Astrocyte (in vitro differentiated cells and primary cell): Measurements from ENCODE around the gene TMEM45A. TPM values are rescaled to one million over a fixed set of nuclear protein-coding genes. Genes with fewer than 3 reads are reported as not detected.

Experiments
- DNase-seq: peaks from one replicate; pipeline ENCODE4 v3.0.0-alpha.2; 2010; ENCODE audit warnings: low read depth
- FAIRE-seq: peaks from 2 replicates; lab custom pipeline; 2011; peaks lifted over from hg19 to GRCh38; lab: Jason Lieb, UNC
- H2AFZ ChIP-seq: 2 replicates; pipeline ENCODE4 v1.6.0; 2012; ENCODE audit warnings: low read depth, low read length, inconsistent platforms
- H3K27ac ChIP-seq: 2 replicates; pipeline ENCODE4 v1.5.1; 2011; ENCODE audit warnings: low read depth, low read length, inconsistent platforms
- H3K27me3 ChIP-seq: 2 replicates; pipeline ENCODE4 v1.6.0; 2011; ENCODE audit warnings: low read length, inconsistent platforms; ENCODE audit not compliant: insufficient read depth
- H3K36me3 ChIP-seq: 2 replicates; pipeline ENCODE4 v1.5.1; 2011; ENCODE audit warnings: low read length, inconsistent platforms; ENCODE audit not compliant: insufficient read depth
- H3K4me1 ChIP-seq: 2 replicates; pipeline ENCODE4 v1.5.1; 2011; ENCODE audit warnings: low read length, inconsistent platforms; ENCODE audit not compliant: insufficient read depth
- H3K4me2 ChIP-seq: 2 replicates; pipeline ENCODE4 v1.6.0; 2012; ENCODE audit warnings: low read length, inconsistent platforms
- H3K4me3 ChIP-seq: 2 replicates; pipeline ENCODE4 v1.5.1; 2011; ENCODE audit warnings: low read depth, mild to moderate bottlenecking, low read length, inconsistent platforms; ENCODE audit not compliant: insufficient read depth
- H3K79me2 ChIP-seq: 2 replicates; pipeline ENCODE4 v1.6.0; 2012; ENCODE audit warnings: mild to moderate bottlenecking, low read length, inconsistent platforms; ENCODE audit not compliant: insufficient read depth
- H3K9ac ChIP-seq: 2 replicates; pipeline ENCODE4 v1.6.0; 2012; ENCODE audit warnings: mild to moderate bottlenecking, low read length, inconsistent platforms
- H3K9me3 ChIP-seq: 2 replicates; pipeline ENCODE4 v1.5.1; 2012; ENCODE audit warnings: low read depth, mild to moderate bottlenecking, low read length, inconsistent platforms; ENCODE audit not compliant: insufficient read depth
- H4K20me1 ChIP-seq: 2 replicates; pipeline ENCODE4 v1.6.0; 2012; ENCODE audit warnings: low read length, inconsistent platforms; ENCODE audit not compliant: insufficient read depth
- H3K27ac Mint-ChIP-seq: one replicate; pipeline ENCODE4 v1.8.0; 2021; ENCODE audit warnings: mild to moderate bottlenecking, mixed read lengths; ENCODE audit not compliant: unreplicated experiment
- H3K27me3 Mint-ChIP-seq: one replicate; pipeline ENCODE4 v1.8.0; 2021; ENCODE audit warnings: low read depth, mixed read lengths; ENCODE audit not compliant: unreplicated experiment
- H3K36me3 Mint-ChIP-seq: one replicate; pipeline ENCODE4 v1.8.0; 2021; ENCODE audit warnings: low read depth, mixed read lengths; ENCODE audit not compliant: unreplicated experiment
- H3K4me1 Mint-ChIP-seq: one replicate; pipeline ENCODE4 v1.8.0; 2021; ENCODE audit warnings: low read depth, mixed read lengths; ENCODE audit not compliant: unreplicated experiment
- H3K4me3 Mint-ChIP-seq: one replicate; pipeline ENCODE4 v1.8.0; 2021; ENCODE audit warnings: mild to moderate bottlenecking, moderate library complexity, mixed read lengths; ENCODE audit not compliant: unreplicated experiment
- H3K9me3 Mint-ChIP-seq: one replicate; pipeline ENCODE4 v1.8.0; 2021; ENCODE audit warnings: mild to moderate bottlenecking, mixed read lengths; ENCODE audit not compliant: unreplicated experiment
- EZH2 ChIP-seq: IDR thresholded peaks from 2 replicates; pipeline ENCODE4 v1.6.1; 2012; ENCODE audit warnings: mild to moderate bottlenecking, low read length, inconsistent platforms; ENCODE audit not compliant: insufficient read depth
- total RNA-seq: library from RNA; stranded (reverse); gene quantifications from 2 replicates; pipeline ENCODE4 v1.2.1, GENCODE V29; 2021
- TF ChIP-seq, protein P1 (sequence below): IDR thresholded peaks from 2 replicates; pipeline ENCODE4 v1.5.1; 2011; ENCODE audit warnings: low read depth, mild to moderate bottlenecking, inconsistent platforms, low read length, moderate library complexity; ENCODE audit not compliant: insufficient read depth

The TMEM45A gene
- total RNA-seq, 1 donor from 2014 or later: 35.5 TPM

DNA sequence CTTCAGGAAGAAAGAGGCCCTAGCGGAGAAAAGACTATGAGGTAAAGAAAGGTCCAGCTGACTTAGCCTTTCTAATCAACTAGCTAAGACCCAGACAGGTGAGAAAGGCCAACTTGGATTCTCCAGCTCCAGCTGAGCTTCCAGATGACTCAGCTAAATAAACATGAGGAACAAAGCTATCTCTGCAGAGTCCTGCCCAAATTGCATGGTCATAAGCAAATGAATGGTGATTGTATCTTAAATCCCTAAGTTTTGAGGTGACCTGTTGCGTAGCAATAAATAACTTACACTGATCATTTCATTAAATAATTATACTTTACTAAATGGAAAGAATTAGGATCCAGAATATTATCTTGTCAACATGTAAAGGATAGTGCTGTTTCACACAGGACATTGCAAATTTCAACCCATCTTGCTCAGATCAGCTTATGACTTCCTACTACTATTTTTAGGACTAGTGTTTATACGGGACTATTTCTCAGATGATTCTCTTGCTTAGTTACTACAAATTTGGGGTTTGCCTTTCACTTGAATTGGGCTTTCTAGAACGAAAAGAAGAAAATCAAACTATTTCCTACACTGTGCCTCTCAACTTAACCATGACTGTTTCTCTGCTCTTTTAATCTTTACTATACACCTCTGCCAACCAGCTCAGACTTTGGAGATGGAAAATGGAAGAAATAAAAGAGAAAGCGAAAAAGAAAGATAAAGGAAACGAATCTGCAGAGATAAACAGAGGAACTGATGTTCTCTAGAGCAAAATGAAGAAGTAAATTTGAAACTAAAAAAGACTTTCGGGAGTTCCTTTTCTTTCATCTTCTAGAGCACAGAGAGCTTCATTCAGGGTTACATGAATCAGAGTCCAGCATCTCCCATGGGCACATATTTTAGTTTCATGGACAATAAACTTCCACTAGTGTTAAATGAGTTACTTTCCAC is 110.4 kb downstream of the TMEM45A start:
- FAIRE-seq (peak; percentile 39), DNase-seq (peak; percentile 34)
- H4K20me1 ChIP-seq: no peaks in the 10 kb centered on the region
- H3K4me3 ChIP-seq: no peak overlapping the region
- H2AFZ ChIP-seq: no peak overlapping the region
- Mint-ChIP-seq H3K4me1 (peaks cover 7% of the 10 kb centered on the region), H3K4me3 (no peak overlapping the region), H3K27me3 (no peaks in the 10 kb centered on the region), H3K9me3 (no peaks in the 10 kb centered on the region), H3K27ac (no peak overlapping the region), H3K36me3 (no peaks in the 10 kb centered on the region)
- H3K27me3 ChIP-seq: no peaks in the 10 kb centered on the region
- no peak overlapping the region for H3K27ac ChIP-seq
- H3K9me3 ChIP-seq: no peaks in the 10 kb centered on the region
- peaks cover 3% of the 10 kb centered on the region for H3K4me1 ChIP-seq
- no peak for TF ChIP-seq EZH2
- TF ChIP-seq, protein P1, sequence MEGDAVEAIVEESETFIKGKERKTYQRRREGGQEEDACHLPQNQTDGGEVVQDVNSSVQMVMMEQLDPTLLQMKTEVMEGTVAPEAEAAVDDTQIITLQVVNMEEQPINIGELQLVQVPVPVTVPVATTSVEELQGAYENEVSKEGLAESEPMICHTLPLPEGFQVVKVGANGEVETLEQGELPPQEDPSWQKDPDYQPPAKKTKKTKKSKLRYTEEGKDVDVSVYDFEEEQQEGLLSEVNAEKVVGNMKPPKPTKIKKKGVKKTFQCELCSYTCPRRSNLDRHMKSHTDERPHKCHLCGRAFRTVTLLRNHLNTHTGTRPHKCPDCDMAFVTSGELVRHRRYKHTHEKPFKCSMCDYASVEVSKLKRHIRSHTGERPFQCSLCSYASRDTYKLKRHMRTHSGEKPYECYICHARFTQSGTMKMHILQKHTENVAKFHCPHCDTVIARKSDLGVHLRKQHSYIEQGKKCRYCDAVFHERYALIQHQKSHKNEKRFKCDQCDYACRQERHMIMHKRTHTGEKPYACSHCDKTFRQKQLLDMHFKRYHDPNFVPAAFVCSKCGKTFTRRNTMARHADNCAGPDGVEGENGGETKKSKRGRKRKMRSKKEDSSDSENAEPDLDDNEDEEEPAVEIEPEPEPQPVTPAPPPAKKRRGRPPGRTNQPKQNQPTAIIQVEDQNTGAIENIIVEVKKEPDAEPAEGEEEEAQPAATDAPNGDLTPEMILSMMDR: no peak
- no peak overlapping the region for H3K4me2 ChIP-seq
- no peaks in the 10 kb centered on the region for H3K36me3 ChIP-seq
- no peaks in the 10 kb centered on the region for H3K79me2 ChIP-seq
- H3K9ac ChIP-seq: no peak overlapping the region

DNA sequence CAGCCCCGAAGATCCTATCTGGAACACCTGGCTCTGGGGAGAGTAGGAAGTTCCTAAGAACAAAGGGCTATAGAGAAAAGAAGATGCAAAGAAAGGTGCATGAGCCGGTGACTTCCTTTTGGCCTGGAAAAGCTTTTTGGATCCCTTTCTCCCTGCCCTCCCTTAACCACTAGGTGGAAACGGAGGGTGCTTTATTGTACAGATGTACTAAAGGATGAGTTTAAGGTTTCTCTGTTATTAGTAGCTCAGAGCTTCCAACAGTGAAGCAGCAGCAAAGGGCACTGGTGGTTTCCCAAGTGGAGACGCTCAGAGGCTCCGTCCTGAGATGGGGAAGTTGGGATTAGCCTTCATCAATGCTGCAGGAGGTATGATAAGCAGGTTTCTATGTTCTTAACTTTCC is 111.0 kb downstream of the TMEM45A start:
- H3K36me3 Mint-ChIP-seq: no peaks in the 10 kb centered on the region
- DNase-seq (no peak), FAIRE-seq (no peak)
- H3K4me1 Mint-ChIP-seq: peaks cover 7% of the 10 kb centered on the region
- H3K4me1 ChIP-seq: peaks cover 3% of the 10 kb centered on the region
- H3K9me3 Mint-ChIP-seq: no peaks in the 10 kb centered on the region
- no peak for TF ChIP-seq EZH2
- TF ChIP-seq, protein P1: peak; percentile 48
- no peaks in the 10 kb centered on the region for H3K9me3 ChIP-seq
- no peak overlapping the region for H3K4me3 Mint-ChIP-seq
- H3K27me3 ChIP-seq: no peaks in the 10 kb centered on the region
- H3K36me3 ChIP-seq: no peaks in the 10 kb centered on the region
- H3K9ac ChIP-seq: no peak overlapping the region
- H3K4me3 ChIP-seq: no peak overlapping the region
- H4K20me1 ChIP-seq: no peaks in the 10 kb centered on the region
- H3K27ac Mint-ChIP-seq: no peak overlapping the region
- H3K27ac ChIP-seq: no peak overlapping the region
- no peak overlapping the region for H3K4me2 ChIP-seq
- peak overlapping the region; percentile 39 for H2AFZ ChIP-seq
- no peaks in the 10 kb centered on the region for H3K27me3 Mint-ChIP-seq
- H3K79me2 ChIP-seq: no peaks in the 10 kb centered on the region

DNA sequence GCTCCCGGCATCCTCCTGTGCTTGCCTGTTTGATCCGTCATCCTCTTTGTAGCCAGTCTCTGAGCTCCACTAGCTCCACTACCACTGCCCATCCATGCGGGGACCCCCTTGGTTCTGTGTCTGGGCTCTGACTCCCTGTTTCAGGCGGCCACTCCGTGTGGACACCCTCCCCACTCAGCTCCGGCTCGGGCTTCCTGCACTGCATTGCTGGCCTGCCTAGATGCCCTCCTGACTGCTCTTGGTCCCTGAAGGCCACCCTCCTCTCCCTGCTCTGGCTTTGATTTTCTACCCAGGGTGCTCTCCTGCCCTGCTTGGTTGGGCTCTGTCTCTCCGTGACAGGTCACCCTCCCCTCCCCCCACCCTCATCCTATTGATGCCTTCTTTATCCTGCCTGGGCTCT is 112.9 kb downstream of the TMEM45A start:
- TF ChIP-seq, protein P1: no peak
- no peak for TF ChIP-seq EZH2
- H3K27me3 Mint-ChIP-seq: no peaks in the 10 kb centered on the region
- peaks cover 15% of the 10 kb centered on the region for H3K4me1 Mint-ChIP-seq
- H3K27me3 ChIP-seq: peaks cover 3% of the 10 kb centered on the region
- no peak overlapping the region for H3K9ac ChIP-seq
- H3K79me2 ChIP-seq: no peaks in the 10 kb centered on the region
- no peaks in the 10 kb centered on the region for H3K36me3 ChIP-seq
- H3K9me3 ChIP-seq: no peaks in the 10 kb centered on the region
- no peak overlapping the region for H3K4me3 ChIP-seq
- no peak for DNase-seq
- FAIRE-seq: no peak
- H3K36me3 Mint-ChIP-seq: no peaks in the 10 kb centered on the region
- no peak overlapping the region for H3K4me3 Mint-ChIP-seq
- H3K27ac Mint-ChIP-seq: no peak overlapping the region
- no peak overlapping the region for H2AFZ ChIP-seq
- no peak overlapping the region for H3K4me2 ChIP-seq
- no peaks in the 10 kb centered on the region for H4K20me1 ChIP-seq
- H3K4me1 ChIP-seq: peaks cover 3% of the 10 kb centered on the region
- no peak overlapping the region for H3K27ac ChIP-seq
- H3K9me3 Mint-ChIP-seq: no peaks in the 10 kb centered on the region
